ENCODE data around the gene CASK.

DNA sequence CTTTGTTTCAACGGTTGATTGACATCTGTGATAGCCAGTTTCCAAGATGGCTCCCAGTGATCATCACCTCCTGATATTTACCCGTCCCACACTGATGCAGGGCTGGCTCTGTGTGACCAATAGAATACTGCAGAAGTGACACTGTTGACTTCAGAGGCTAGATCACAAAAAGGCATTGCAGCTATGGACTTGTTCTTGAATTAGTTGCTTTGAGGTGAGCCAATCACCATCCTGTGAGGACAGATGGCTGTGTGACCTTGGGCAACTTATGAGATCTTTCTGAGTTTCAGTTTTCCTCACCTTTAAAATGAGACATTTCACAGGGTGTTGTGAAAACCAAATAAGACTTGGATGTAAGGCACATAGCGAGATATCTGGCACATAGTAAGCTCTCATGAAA, 201.1 kb downstream of the CASK start:
- no peak for TF ChIP-seq POLR2AphosphoS5 (IDR thresholded peaks at IDR 0.05)
- TF ChIP-seq, protein P1, sequence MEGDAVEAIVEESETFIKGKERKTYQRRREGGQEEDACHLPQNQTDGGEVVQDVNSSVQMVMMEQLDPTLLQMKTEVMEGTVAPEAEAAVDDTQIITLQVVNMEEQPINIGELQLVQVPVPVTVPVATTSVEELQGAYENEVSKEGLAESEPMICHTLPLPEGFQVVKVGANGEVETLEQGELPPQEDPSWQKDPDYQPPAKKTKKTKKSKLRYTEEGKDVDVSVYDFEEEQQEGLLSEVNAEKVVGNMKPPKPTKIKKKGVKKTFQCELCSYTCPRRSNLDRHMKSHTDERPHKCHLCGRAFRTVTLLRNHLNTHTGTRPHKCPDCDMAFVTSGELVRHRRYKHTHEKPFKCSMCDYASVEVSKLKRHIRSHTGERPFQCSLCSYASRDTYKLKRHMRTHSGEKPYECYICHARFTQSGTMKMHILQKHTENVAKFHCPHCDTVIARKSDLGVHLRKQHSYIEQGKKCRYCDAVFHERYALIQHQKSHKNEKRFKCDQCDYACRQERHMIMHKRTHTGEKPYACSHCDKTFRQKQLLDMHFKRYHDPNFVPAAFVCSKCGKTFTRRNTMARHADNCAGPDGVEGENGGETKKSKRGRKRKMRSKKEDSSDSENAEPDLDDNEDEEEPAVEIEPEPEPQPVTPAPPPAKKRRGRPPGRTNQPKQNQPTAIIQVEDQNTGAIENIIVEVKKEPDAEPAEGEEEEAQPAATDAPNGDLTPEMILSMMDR (IDR thresholded peaks at IDR 0.05): no peak

All from sigmoid colon (tissue), 4 donors.